Measurements from ENCODE around the gene GDF7.
A peak's percentile ranks its signal among the peaks of the same experiment; 100 is the strongest.

GDF7 gene

GRCh38 chr2:20629581-20630171, 37.3 kb upstream of the GDF7 start:
- DNase-seq, result no peak

GRCh38 chr2:20630967-20631366, 36.0 kb upstream of the GDF7 start:
- DNase-seq, result no peak

GRCh38 chr2:20631617-20632307, 35.2 kb upstream of the GDF7 start:
- no peak for DNase-seq

- no peak for DNase-seq
Observed at GRCh38 chr2:20632446-20632990, 34.4 kb upstream of the GDF7 start.

GRCh38 chr2:20633001-20633400, 33.9 kb upstream of the GDF7 start:
- DNase-seq, result no peak

DNA sequence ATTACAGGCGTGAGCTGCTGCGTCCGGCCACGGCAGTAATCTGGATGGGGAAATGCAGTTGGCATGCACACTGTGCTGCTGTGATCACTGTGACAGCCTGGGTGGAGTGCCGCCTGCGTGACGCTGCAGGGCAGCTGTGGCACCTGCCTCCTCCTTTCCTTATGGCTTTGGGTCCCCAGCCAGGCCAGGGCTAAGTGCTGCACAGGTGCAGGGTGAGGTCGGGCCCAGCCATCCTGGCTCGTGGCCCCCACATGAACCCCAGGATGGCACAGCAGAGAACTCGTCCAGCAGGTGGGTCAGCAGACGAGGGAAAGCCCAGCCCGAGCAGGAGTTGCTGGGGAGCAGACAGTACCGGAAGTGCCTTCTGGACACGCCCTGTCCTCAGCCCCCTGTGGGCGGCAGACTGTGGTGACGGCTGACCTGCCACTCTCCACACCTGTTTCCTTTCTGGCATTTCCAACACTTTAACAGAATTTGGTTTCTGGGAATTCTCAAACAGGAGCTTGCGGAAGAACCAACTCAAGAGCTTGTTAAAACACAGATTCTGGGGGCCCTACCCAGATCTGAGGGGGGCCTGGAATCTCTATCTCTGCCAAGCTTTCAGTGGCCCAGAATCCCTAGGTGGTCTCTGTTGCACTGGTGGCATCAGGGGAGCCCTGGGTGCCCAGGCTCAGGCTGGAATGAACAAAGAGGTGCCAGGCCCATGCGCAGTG, 33.0 kb upstream of the GDF7 start:
- DNase-seq, result no peak

DNA sequence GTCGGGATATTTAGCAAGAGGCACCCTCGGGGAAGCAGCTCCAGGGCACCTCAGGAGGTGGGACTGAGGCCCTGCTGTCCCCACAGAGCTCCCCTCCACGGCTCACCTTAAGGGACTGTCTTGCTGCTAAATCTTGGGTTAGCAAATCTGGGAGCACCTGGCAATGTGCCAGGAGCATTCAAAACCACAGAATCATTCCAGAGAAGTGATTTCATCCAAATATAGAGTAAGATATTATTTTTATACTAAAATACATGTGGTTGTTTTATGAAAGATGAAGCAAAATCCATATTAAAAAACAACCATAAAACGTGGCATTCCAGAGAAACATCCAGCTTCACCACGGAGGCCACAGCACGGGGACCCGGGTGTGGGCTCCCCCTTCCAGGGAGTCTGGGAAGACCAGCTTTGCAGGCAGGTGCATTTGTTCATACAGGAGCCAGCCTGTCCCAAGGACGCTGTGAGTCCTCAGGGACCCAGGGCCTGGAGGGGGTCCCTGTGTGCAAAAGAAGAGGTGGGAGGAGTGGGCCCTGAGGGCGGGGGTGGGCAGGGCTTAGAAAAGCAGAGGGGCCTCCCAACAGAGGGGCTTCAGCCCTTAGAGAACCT, 32.3 kb upstream of the GDF7 start:
- no peak for DNase-seq

DNA sequence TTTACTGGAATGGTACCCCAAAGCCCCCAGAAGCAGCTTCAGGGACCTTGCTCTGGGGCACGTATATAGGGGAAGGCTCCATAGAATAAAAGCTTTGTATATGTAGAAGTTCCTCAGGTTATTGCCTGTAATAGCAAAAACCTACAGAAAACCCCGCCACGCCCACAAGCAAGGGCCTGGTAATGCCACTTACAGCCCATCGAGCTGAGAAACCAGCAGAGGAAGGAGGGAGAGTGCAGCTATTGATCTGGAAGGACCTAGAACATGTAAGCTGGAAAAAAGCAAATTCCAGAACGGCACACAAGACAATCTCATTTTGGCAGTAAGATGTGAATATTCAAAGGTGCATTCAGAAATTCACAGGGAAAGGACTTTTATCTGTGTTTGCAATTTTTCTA, 31.8 kb upstream of the GDF7 start:
- DNase-seq, result no peak

DNA sequence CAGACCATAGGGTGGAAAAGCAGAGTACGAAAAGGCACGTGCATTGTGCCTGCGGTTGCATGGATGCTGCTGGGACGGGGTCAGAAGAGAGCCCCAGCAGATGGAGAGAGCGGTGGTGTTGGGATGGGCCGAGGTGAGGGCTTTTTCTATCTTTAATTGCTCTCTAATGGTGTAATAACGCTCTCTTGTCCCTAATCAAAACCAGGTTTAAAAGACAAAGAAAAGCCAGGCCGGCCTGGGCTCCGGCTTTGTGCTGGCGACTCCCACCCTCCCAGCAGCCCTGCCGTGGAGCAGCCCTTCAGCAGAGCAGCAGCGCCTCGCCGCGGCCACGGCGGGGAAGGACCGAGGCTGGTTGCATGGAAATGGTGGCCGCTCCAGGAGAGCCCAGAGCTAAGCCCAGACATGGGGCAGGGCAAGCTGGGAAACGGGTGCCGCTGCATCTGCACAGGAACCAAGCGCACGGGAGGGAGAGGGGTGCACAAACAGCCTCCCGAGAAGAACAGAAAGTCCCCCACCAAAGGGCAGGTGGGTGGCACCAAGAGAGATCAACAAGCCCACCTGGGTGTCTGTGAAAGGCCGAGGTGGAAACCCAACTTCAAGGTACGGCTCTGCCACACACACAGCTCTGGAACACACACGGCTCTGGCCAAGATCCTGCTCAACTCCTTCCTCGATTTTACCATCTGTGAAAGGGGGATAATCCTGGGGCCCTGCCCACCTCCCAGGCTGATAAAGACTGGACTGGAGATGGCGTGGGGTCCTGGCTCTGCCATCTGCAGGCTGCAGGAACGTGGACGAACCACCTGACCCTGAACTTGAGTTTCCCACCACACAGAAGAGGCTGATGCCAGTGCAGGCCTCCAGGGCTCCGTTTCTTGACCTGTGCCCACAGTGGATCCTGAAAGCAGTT, 31.0 kb upstream of the GDF7 start:
- peak; percentile 47 for DNase-seq

DNA sequence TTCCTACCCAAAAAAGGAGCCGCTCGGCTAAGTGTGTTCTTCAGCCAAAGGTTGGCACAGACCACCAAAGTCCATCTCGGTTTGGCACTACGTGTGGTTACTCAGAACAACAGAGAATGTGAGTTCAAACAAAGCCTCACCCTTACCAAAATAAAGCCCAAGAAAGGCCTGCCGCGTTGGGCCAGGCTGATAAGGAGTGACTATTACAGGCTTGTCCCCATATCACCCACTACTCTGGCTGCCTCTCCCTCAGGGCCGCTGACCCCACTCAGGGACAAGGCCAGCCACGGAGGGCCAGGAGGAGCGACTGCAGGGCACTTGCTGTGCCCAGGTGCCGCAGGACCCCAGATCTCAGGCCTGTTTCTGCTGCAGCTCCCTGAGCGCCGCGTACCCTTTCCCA, 29.8 kb upstream of the GDF7 start:
- DNase-seq, result no peak

GRCh38 chr2:20638014-20638413, 28.9 kb upstream of the GDF7 start:
- no peak for DNase-seq

- no peak for DNase-seq
Observed at GRCh38 chr2:20638646-20639430, 28.1 kb upstream of the GDF7 start.

GRCh38 chr2:20640411-20641122, 26.4 kb upstream of the GDF7 start:
- no peak for DNase-seq

- no peak for DNase-seq
Observed at GRCh38 chr2:20641123-20641985, 25.6 kb upstream of the GDF7 start.

GRCh38 chr2:20642055-20642971, 24.6 kb upstream of the GDF7 start:
- peak; percentile 49 for DNase-seq

DNA sequence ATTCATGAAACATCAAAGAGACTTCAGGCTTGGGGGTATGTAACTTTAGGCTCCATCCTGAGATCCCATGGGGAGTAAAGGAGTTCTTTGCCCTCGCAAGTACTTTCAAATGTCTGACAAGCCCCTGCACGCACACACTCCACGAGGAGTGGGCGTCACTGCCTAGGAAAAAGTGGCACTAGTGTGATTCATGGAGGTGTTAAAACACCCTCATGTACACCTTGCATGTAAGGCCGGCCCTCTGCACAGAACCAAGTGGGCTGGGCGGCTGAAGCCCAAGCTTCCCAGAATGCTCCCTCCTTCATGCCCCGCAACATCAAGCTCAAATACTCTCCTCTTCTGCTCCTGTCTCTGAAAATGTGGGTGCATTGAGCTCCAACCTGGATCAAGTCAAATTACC, 23.9 kb upstream of the GDF7 start:
- no peak for DNase-seq

GRCh38 chr2:20643826-20644225, 23.1 kb upstream of the GDF7 start:
- DNase-seq, result no peak

- DNase-seq, result no peak
Observed at GRCh38 chr2:20645301-20645701, 21.6 kb upstream of the GDF7 start.

- no peak for DNase-seq
Observed at GRCh38 chr2:20645761-20646160, 21.2 kb upstream of the GDF7 start.

All from inflammatory macrophage treated with lipopolysaccharide for 4 hours (primary cell).